C4-2B (cell line): ENCODE measurements around the gene FSTL1.

Source experiments
- ZFX ChIP-seq: fragments of 450-650 bp; IDR thresholded peaks from 2 replicates; pipeline ENCODE4 v1.6.1; 2017
- TF ChIP-seq, protein P1 (sequence below): fragments of 450-650 bp; conservative IDR thresholded peaks from 2 replicates; pipeline ENCODE4 v1.5.1; 2017; ENCODE audit warnings: mild to moderate bottlenecking

DNA sequence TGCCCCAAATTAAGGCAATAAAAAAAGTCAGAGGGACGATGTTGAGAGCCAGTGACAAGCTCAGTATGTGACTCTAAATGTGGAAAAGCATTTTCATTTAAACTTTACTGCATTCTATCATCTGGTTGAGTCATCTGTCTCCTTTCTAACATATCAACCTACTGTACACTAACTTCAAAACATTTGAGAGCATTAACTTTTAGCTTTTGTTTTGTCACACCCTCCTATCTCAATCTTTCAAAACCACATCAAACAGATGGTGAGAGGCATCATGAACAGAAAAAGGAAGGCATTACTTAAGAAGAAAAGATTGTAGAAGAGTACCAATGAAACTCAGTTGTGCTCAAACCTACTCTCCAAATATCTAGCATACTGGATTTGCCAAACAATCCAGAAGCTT lies 106.4 kb downstream of the FSTL1 start:
- TF ChIP-seq, protein P1, sequence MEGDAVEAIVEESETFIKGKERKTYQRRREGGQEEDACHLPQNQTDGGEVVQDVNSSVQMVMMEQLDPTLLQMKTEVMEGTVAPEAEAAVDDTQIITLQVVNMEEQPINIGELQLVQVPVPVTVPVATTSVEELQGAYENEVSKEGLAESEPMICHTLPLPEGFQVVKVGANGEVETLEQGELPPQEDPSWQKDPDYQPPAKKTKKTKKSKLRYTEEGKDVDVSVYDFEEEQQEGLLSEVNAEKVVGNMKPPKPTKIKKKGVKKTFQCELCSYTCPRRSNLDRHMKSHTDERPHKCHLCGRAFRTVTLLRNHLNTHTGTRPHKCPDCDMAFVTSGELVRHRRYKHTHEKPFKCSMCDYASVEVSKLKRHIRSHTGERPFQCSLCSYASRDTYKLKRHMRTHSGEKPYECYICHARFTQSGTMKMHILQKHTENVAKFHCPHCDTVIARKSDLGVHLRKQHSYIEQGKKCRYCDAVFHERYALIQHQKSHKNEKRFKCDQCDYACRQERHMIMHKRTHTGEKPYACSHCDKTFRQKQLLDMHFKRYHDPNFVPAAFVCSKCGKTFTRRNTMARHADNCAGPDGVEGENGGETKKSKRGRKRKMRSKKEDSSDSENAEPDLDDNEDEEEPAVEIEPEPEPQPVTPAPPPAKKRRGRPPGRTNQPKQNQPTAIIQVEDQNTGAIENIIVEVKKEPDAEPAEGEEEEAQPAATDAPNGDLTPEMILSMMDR: no peak
- TF ChIP-seq ZFX: no peak
